Keratinocyte (primary cell): ENCODE measurements around the gene TAF11L4. TPM values are rescaled to one million over a fixed set of nuclear protein-coding genes. Genes with fewer than 3 reads are reported as not detected.
"Not testable (repeated sequence)": the region's sequence is repeated elsewhere in the genome, so short reads cannot be mapped to it uniquely, and the experiment has no call there.

Experiments
- DNase-seq: peaks from one replicate; pipeline ENCODE4 v3.0.0-alpha.2; 2011; ENCODE audit warnings: low read depth, missing footprints, low spot score
- FAIRE-seq: peaks from 2 replicates; lab custom pipeline; 2011; peaks lifted over from hg19 to GRCh38; lab: Jason Lieb, UNC
- H2AFZ ChIP-seq: 2 replicates; pipeline ENCODE4 v1.6.0; 2012; ENCODE audit warnings: low read length, control low read depth, inconsistent platforms; ENCODE audit not compliant: control insufficient read depth
- H3K27ac ChIP-seq: 2 replicates; pipeline ENCODE4 v1.5.1; 2011; ENCODE audit warnings: low read length; ENCODE audit not compliant: control insufficient read depth, insufficient read depth
- H3K27me3 ChIP-seq: 3 replicates; pipeline ENCODE4 v1.6.0; 2011; ENCODE audit warnings: low read length; ENCODE audit not compliant: control insufficient read depth, insufficient read depth; ENCODE audit errors: extremely low read depth
- H3K36me3 ChIP-seq, 2 experiments: 2 replicates in 1 of 2; 3 replicates in 1 of 2; pipeline ENCODE4 v1.5.1; 2011; ENCODE audit warnings: low read length in 2 of 2, mild to moderate bottlenecking in 1 of 2; ENCODE audit not compliant: control insufficient read depth in 2 of 2, insufficient read depth in 2 of 2; ENCODE audit errors: extremely low read depth in 1 of 2
- H3K4me1 ChIP-seq: 3 replicates; pipeline ENCODE4 v1.5.1; 2011; ENCODE audit warnings: low read length; ENCODE audit not compliant: control insufficient read depth, insufficient read depth; ENCODE audit errors: extremely low read depth
- H3K4me2 ChIP-seq: 3 replicates; pipeline ENCODE4 v1.6.0; 2011; ENCODE audit warnings: low read depth, low read length; ENCODE audit not compliant: control insufficient read depth, insufficient read depth; ENCODE audit errors: extremely low read depth
- H3K4me3 ChIP-seq, 3 experiments: fragments of 200-600 bp in 1 of 3; sonication (generic) in 1 of 3; 2 replicates in 2 of 3; 3 replicates in 1 of 3; pipeline ENCODE4 v1.5.1; 2011 to 2016; ENCODE audit warnings: low read length in 3 of 3, mild to moderate bottlenecking in 3 of 3, control low read depth in 2 of 3, inconsistent platforms in 1 of 3, low read depth in 1 of 3, mixed read lengths in 1 of 3, mixed run types in 1 of 3, moderate library complexity in 1 of 3; ENCODE audit not compliant: control insufficient read depth in 2 of 3, insufficient read depth in 2 of 3; ENCODE audit errors: extremely low read depth in 1 of 3
- H3K79me2 ChIP-seq: 2 replicates; pipeline ENCODE4 v1.6.0; 2012; ENCODE audit warnings: low read length; ENCODE audit not compliant: control insufficient read depth, insufficient read depth
- H3K9ac ChIP-seq: 3 replicates; pipeline ENCODE4 v1.6.0; 2011; ENCODE audit warnings: low read length; ENCODE audit not compliant: control insufficient read depth, insufficient read depth; ENCODE audit errors: extremely low read depth
- H3K9me1 ChIP-seq: 3 replicates; pipeline ENCODE4 v1.6.0; 2011; ENCODE audit warnings: low read length; ENCODE audit not compliant: control insufficient read depth, insufficient read depth; ENCODE audit errors: extremely low read depth
- H3K9me3 ChIP-seq: 2 replicates; pipeline ENCODE4 v1.5.1; 2012; ENCODE audit warnings: low read depth, low read length; ENCODE audit not compliant: control insufficient read depth
- H4K20me1 ChIP-seq: 3 replicates; pipeline ENCODE4 v1.6.0; 2011; ENCODE audit warnings: low read length; ENCODE audit not compliant: control insufficient read depth, insufficient read depth; ENCODE audit errors: extremely low read depth
- EZH2 ChIP-seq: IDR thresholded peaks from one replicate; pipeline ENCODE4 v1.6.1; 2012; ENCODE audit warnings: inconsistent platforms, mild to moderate bottlenecking, low read length, moderate library complexity
- dilution Hi-C: fragments of 300-500 bp; cut with MboI; formaldehyde crosslinking; loops from one replicate; pipeline ENCODE4 v1.7.0; 2020; ENCODE audit warnings: low sequenced_read_pairs; ENCODE audit not compliant: extremely low pct_ligation_motif_present
- polyA plus RNA-seq, 5 experiments: library from polyadenylated mRNA; depleted of rRNA in 3 of 5; stranded (reverse) in 3 of 5; stranded (forward) in 1 of 5; unstranded in 1 of 5; fragments of >200 nt; gene quantifications; 1 replicate in 1 of 5; 2 replicates in 3 of 5; 3 replicates in 1 of 5; pipeline versions ENCODE4 v1.2.1 to v1.2.3, GENCODE V29; 2011 to 2012; ENCODE audit warnings: missing spikeins in 2 of 5, low read depth in 1 of 5, low replicate concordance in 1 of 5
- TF ChIP-seq, protein P1 (sequence below), 3 experiments: IDR thresholded peaks in 1 of 3; conservative IDR thresholded peaks in 1 of 3; optimal IDR thresholded peaks in 1 of 3; 2 replicates in 2 of 3; 3 replicates in 1 of 3; pipeline versions ENCODE3 to v1.5.1; 2011; ENCODE audit warnings: low read length in 3 of 3, mild to moderate bottlenecking in 3 of 3, moderate library complexity in 2 of 3, control low read depth in 1 of 3, inconsistent platforms in 1 of 3; ENCODE audit not compliant: insufficient read depth in 2 of 3; ENCODE audit errors: extremely low read depth in 1 of 3

Gene TAF11L4
- polyA plus RNA-seq, 1 donor (not counting 4 experiments of a cell fraction or from before 2014, with no cell fraction given): not detected

DNA sequence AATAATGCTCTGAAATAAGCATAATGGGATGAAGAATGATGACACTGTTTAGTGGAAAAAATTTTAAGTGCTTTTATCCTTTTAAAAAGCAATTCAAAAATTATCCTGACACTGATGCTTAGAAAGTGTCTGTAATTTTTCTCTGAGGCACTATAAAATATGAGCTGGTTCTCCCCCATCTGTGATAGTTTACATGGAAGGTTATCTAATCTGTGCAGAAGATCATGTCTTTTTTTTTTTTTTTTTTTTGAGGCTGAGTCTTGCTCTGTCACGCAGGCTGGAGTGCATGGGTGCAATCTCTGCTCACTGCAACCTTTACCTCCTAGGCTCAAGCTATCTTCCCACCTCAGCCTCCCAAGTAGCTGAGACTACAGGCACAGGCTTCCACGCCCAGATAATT, 38.8 kb upstream of the TAF11L4 start:
- no peaks in the 10 kb centered on the region for H3K36me3 ChIP-seq
- H3K4me1 ChIP-seq: no peaks in the 10 kb centered on the region
- no peak overlapping the region for H2AFZ ChIP-seq
- no peaks in the 10 kb centered on the region for H3K27me3 ChIP-seq
- H3K4me3 ChIP-seq: no peak overlapping the region
- H3K79me2 ChIP-seq: no peaks in the 10 kb centered on the region
- no peak overlapping the region for H3K9ac ChIP-seq
- dilution Hi-C loops: no loop called here
- FAIRE-seq: no peak
- DNase-seq: no peak
- H3K27ac ChIP-seq: no peak overlapping the region
- no peaks in the 10 kb centered on the region for H3K9me3 ChIP-seq
- no peak for TF ChIP-seq EZH2
- TF ChIP-seq, protein P1, sequence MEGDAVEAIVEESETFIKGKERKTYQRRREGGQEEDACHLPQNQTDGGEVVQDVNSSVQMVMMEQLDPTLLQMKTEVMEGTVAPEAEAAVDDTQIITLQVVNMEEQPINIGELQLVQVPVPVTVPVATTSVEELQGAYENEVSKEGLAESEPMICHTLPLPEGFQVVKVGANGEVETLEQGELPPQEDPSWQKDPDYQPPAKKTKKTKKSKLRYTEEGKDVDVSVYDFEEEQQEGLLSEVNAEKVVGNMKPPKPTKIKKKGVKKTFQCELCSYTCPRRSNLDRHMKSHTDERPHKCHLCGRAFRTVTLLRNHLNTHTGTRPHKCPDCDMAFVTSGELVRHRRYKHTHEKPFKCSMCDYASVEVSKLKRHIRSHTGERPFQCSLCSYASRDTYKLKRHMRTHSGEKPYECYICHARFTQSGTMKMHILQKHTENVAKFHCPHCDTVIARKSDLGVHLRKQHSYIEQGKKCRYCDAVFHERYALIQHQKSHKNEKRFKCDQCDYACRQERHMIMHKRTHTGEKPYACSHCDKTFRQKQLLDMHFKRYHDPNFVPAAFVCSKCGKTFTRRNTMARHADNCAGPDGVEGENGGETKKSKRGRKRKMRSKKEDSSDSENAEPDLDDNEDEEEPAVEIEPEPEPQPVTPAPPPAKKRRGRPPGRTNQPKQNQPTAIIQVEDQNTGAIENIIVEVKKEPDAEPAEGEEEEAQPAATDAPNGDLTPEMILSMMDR (optimal IDR thresholded peaks at IDR 0.05 in 1 of 3, IDR thresholded peaks at IDR 0.05 in 1 of 3, conservative IDR thresholded peaks at IDR 0.05 in 1 of 3; ENCODE audit: extremely low read depth in 1 of 3, insufficient read depth in 2 of 3, low read length in 3 of 3): no peak
- H3K4me2 ChIP-seq: no peak overlapping the region
- H3K9me1 ChIP-seq: no peaks in the 10 kb centered on the region
- no peaks in the 10 kb centered on the region for H4K20me1 ChIP-seq

DNA sequence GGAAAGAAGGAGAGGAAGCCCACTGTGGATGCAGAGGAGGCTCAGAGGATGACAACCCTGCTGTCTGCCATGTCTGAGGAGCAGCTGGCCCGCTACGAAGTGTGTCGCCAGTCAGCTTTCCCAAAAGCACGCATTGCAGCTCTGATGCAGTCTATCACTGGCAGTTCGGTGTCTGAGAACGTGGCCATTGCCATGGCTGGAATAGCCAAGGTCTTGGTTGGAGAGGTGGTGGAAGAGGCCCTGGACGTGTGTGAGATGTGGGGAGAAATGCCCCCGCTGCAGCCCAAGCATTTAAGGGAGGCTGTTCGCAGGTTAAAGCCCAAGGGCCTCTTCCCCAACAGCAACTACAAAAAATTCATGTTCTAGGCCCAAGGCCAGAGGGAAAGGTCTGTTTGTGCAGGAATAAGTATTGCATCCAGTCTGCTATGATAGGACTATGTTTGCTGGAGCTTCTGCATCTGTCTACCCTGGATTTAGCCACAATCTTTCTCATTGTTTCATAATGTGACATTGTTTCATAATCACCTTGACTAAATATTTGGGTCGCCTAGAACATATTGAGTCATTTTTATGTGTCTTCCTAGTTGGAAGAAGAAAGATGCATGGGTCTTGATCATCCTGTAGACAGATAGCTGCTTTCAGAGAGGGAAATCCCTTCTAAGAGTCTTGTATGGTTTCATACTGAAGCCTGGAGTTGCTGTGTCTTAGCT, 35.0 kb upstream of the TAF11L4 start:
- dilution Hi-C loops, H3K4me2 ChIP-seq, H3K79me2 ChIP-seq, DNase-seq, H3K27me3 ChIP-seq, H3K4me3 ChIP-seq, H3K9me1 ChIP-seq, FAIRE-seq, H4K20me1 ChIP-seq, H3K36me3 ChIP-seq, H3K27ac ChIP-seq, H3K9ac ChIP-seq, H3K9me3 ChIP-seq, H2AFZ ChIP-seq, H3K4me1 ChIP-seq: not testable (repeated sequence)

DNA sequence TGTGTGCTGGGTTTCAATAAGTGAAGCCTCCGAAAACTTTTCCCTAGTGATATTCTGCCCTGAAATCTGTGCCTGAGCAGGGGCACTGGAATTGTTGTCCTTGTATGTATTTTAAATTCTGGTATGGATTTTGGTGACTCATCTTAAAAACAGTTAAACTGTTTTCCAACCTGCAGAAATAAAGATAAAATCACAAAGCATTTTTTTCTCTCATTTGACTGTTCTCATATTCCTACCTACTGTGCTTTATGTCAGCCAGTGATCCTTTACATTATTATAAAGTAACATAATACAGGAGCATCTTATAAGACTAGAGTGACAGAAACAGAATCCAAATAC, 34.5 kb upstream of the TAF11L4 start:
- no peak overlapping the region for H3K4me2 ChIP-seq
- no peaks in the 10 kb centered on the region for H3K4me1 ChIP-seq
- dilution Hi-C loops: no loop called here
- no peaks in the 10 kb centered on the region for H3K79me2 ChIP-seq
- H3K4me3 ChIP-seq: no peak overlapping the region
- FAIRE-seq (no peak), DNase-seq (no peak)
- H2AFZ ChIP-seq: no peak overlapping the region
- H3K9me3 ChIP-seq: no peaks in the 10 kb centered on the region
- no peaks in the 10 kb centered on the region for H4K20me1 ChIP-seq
- H3K9me1 ChIP-seq: no peaks in the 10 kb centered on the region
- H3K27ac ChIP-seq: no peak overlapping the region
- TF ChIP-seq, protein P1 (optimal IDR thresholded peaks at IDR 0.05 in 1 of 3, IDR thresholded peaks at IDR 0.05 in 1 of 3, conservative IDR thresholded peaks at IDR 0.05 in 1 of 3; ENCODE audit: extremely low read depth in 1 of 3, insufficient read depth in 2 of 3, low read length in 3 of 3): no peak
- TF ChIP-seq EZH2: no peak
- H3K27me3 ChIP-seq: no peaks in the 10 kb centered on the region
- no peak overlapping the region for H3K9ac ChIP-seq
- no peaks in the 10 kb centered on the region for H3K36me3 ChIP-seq

DNA sequence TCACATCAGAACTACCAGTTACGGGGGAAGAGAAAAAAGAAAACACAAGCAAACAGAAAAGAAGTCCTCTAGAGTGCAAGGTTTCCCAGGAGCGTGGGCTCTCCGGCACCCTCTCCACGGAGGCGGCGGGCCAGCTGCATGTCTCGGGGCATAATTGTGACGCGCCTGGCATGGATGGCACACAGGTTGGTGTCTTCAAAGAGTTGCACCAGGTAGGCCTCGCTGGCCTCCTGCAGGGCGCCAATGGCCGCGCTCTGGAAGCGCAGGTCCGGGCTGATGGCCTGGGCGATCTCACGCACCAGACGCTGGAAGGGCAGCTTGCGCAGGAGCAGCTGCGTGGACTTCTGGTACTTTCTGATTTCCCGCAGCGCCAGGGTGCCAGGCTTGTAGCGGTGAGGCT, 30.3 kb upstream of the TAF11L4 start:
- H3K9me1 ChIP-seq, FAIRE-seq: not testable (repeated sequence)

More for the DNA sequence above, 30.3 kb upstream of the TAF11L4 start:
- H3K4me1 ChIP-seq, H3K9me3 ChIP-seq, H3K27ac ChIP-seq, H4K20me1 ChIP-seq, H2AFZ ChIP-seq, H3K36me3 ChIP-seq, H3K4me2 ChIP-seq, H3K9ac ChIP-seq, H3K79me2 ChIP-seq, DNase-seq, H3K27me3 ChIP-seq, H3K4me3 ChIP-seq, dilution Hi-C loops: not testable (repeated sequence)
